Mammary epithelial cell (primary cell): ENCODE results near the gene RUBCN.

Experiments used
- EZH2 ChIP-seq: IDR thresholded peaks from 2 replicates; pipeline ENCODE4 v1.6.1; 2012; ENCODE audit warnings: low read length, inconsistent platforms, borderline replicate concordance
- TF ChIP-seq, protein P1 (sequence below), 2 donors: IDR thresholded peaks in 1 of 2; conservative IDR thresholded peaks in 1 of 2; 2 replicates each; pipeline ENCODE4 v1.5.1; 2011 to 2012; ENCODE audit warnings: inconsistent platforms in 2 of 2, low read length in 2 of 2, mild to moderate bottlenecking in 2 of 2, control low read depth in 1 of 2, low read depth in 1 of 2; ENCODE audit not compliant: insufficient read depth in 1 of 2; ENCODE audit errors: extremely low read depth in 1 of 2

DNA sequence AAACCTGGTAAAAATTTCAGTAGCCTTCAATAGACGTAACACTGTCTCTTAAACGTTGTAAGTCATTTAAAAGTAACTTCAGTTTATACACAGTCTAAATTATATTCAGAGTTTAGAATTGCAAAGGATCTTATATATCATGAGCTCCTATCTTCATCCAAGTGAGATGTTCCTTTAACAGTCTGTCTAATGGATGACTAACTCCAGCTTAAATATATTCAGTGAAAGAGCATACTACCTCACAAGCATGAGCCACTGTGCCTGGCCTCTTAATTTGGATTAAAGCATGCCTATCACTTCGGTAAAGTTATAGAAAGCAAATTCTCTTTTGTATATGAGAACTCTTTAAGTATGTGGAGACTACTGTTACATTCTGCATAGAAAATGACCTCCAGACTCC is 20.0 kb upstream of the RUBCN start:
- no peak for TF ChIP-seq EZH2
- TF ChIP-seq, protein P1, sequence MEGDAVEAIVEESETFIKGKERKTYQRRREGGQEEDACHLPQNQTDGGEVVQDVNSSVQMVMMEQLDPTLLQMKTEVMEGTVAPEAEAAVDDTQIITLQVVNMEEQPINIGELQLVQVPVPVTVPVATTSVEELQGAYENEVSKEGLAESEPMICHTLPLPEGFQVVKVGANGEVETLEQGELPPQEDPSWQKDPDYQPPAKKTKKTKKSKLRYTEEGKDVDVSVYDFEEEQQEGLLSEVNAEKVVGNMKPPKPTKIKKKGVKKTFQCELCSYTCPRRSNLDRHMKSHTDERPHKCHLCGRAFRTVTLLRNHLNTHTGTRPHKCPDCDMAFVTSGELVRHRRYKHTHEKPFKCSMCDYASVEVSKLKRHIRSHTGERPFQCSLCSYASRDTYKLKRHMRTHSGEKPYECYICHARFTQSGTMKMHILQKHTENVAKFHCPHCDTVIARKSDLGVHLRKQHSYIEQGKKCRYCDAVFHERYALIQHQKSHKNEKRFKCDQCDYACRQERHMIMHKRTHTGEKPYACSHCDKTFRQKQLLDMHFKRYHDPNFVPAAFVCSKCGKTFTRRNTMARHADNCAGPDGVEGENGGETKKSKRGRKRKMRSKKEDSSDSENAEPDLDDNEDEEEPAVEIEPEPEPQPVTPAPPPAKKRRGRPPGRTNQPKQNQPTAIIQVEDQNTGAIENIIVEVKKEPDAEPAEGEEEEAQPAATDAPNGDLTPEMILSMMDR (conservative IDR thresholded peaks at IDR 0.05 in 1 of 2, IDR thresholded peaks at IDR 0.05 in 1 of 2; ENCODE audit: extremely low read depth in 1 of 2, insufficient read depth in 1 of 2, low read depth in 1 of 2, low read length in 2 of 2): no peak
